HG03039 (cell line): ENCODE measurements around the gene RNF130.

ENCODE experiments used
- ATAC-seq: cut with Tn5 transposase; IDR thresholded peaks from one replicate; pipeline ENCODE4 v1.9.1; 2021; ENCODE audit warnings: mild to moderate bottlenecking, moderate library complexity; ENCODE audit not compliant: unreplicated experiment

The RNF130 gene

DNA sequence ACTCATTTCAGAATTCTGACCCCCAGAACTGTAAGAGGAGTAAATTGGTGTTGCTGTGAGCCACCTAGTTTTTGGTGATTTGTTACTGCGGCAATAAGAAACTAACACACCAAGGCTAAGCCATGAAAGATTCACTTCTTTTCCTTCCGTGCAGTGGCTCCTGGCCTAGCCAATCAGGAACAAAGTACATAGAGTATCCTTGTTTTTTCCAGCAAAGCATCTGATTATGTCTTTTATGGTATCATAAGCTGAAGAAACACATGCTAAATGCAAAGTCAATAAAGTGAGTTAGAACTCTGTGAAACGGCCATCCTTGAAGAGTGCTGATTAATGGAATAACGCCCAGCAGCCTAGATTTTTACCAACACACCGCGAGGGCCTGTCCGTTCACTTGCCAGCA lies 11.4 kb downstream of the RNF130 start:
- no peak for ATAC-seq

DNA sequence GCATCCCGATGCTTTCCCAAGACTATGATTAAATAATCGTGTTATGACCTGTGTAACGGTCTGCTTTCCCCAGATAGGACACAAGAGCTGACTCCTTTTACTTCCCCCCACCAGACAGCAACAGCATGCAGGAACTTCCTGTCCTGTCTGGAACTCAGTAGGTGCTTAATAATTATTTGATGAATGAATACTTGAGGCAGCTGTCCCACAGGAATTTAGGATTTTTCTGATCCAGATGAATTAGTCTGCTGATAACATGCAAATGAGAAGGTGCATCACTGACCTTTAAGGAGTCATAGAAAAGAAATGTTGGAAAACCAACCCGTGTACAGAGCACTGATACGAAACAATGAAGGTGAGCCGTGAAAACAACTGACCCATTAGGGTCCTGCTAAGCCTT lies 12.2 kb downstream of the RNF130 start:
- no peak for ATAC-seq

GRCh38 chr5:180056153-180056552 lies 15.4 kb downstream of the RNF130 start:
- ATAC-seq, result no peak

DNA sequence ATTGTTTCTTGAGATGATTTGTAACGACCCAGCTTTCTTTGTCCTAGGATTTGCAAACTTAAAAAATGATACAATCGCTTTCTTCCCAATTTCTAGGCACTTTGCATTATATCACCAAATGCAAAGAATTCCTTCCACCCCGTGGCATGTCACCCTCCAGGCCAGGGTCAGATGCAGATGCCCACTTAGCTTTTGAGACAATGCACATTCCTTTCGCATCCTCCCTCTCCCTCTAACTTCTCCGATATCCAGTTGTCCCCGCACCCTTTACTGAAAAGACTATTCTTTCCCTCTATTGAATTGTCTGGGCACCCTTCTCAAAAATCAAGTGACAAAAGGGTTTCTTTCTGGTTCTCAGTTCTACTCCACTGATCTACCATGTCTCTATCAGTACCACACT lies 17.3 kb downstream of the RNF130 start:
- no peak for ATAC-seq

DNA sequence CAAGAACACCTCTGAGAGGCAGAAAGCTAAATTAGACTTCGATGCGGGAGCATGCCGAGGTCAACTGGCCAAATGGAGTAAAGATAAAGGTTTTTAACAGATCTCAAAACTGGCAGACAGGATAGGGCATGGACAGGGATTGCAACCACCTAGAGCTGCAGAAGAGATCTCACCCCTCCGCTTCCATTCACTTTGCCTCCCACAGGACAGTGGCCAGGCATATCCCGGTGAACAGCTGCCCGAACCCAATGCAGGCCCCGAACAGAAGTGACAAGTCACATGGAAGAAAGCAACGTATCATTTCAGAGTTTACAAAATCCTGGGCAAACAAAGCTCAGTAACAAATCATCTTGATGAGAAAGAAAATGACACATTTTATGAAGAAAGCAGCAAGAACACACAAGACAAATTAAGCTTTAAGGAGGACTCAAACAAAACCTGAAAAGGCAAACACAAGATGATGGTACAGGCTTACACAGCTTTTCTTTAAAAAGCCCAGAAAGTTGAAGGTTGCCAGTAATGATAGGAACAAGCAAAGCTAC lies 18.4 kb downstream of the RNF130 start:
- no peak for ATAC-seq

DNA sequence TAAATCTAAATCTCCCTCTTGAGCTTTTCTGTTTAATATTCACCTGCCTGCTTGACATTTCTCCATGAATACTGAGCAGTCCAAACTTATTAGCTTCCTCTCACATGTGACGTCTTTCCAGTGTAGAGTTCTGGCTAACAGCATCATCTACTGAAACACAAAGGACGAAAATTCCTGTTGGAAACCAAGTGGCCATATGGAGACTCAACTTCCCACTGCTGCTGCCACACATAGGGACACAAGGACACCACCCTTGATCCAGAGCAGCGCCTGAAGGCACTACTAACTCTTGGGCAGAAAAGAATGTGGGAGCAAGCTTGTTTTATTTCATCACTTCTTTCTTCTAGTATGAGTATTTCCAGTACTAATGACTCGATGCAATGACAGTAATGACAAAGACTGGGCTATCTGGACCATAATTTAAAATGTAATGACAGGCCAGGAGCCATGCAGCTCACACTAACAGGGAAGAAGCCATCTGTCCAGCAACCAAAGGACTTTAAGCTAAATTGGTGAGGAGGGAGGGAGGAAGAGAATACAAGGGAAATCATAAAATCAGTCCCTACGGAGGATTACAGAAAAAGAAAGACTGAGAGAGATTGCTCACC lies 19.2 kb downstream of the RNF130 start:
- no peak for ATAC-seq

- ATAC-seq, result no peak
These were observed 21.2 kb downstream of the RNF130 start for GRCh38 chr5:180050121-180050940.

DNA sequence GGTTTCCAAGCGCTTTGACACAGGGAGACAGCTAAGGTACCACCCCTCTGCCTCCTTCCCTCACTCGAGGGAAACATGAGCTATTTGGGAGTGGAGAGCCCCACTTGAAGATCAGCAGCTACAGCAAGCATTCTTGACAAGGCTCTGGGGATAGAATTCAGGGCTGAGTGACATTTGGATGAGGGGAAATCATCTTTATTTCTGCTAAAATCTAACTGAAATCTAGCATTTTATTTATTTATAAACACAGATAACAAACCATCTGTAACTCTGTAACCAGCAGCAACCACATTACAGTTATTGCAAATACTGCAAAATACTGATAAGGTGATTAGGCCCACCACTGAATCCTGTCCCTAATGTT lies 22.4 kb downstream of the RNF130 start:
- no peak for ATAC-seq

- no peak for ATAC-seq
These were observed 23.9 kb downstream of the RNF130 start for GRCh38 chr5:180047667-180048066.

DNA sequence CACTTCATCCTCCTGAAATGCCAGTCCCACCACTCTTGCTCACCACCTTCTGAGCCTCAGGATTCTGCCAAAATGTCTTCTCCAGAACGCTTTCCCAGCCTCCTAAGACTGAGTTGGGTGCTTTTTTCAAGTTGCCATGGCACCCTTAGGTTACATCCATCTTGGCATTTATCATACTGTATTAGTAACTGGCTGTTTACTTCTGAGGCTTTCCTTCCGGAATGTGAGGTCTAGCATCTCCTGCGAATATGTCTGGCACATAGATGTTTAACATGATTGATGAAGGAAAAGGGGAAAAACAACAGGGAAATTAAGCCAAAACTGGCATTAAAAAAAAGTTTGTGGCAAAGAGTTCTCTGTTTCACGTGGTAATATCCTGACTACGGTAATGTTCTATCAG lies 24.9 kb downstream of the RNF130 start:
- ATAC-seq, result no peak

GRCh38 chr5:180045889-180046499 lies 25.6 kb downstream of the RNF130 start:
- no peak for ATAC-seq

- no peak for ATAC-seq
These were observed 28.2 kb downstream of the RNF130 start for GRCh38 chr5:180043377-180043776.

DNA sequence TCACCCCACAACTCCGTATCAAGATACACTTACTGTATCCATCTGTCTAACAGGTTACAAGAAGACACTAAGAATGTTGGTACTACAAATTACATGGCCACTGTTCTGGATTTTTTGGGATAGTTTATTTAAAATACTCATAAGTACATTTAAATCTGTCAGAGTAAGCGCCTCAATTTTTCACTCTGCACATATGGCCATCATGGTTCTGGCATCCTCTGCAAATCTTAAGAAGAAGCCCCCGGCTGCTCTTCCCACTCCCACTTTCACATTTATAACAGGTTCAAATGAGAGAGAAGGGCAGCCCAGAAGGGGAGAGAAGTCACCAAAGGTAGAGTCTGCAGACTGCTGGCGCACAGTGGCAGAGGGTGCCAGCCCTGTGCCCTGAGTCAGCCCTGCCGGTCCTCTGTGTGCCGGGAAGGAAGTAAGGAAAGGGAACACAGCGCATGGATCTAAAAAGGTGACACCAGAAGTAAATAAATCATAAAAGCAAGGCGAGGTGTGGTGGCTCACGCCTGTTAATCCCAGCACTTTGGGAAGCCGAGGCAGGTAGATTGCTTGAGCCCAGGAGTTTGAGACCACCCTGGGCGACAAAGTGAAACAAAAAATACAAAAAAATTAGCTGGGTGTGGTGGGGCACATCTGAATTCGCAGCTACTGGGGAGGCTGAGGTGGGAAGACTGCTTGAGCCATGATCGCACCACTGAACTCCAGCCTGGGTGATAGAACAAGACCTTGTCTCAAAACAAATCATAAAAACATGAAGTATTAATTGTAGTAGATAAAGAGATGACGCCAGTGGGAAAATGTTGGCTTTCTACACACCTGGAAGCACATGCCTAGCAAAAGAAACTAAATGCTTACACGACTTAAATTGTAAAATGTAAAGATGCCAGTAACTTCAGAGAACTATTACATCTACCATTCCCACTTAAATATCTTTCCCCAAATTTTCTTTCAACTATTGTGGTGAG lies 30.0 kb downstream of the RNF130 start:
- no peak for ATAC-seq

DNA sequence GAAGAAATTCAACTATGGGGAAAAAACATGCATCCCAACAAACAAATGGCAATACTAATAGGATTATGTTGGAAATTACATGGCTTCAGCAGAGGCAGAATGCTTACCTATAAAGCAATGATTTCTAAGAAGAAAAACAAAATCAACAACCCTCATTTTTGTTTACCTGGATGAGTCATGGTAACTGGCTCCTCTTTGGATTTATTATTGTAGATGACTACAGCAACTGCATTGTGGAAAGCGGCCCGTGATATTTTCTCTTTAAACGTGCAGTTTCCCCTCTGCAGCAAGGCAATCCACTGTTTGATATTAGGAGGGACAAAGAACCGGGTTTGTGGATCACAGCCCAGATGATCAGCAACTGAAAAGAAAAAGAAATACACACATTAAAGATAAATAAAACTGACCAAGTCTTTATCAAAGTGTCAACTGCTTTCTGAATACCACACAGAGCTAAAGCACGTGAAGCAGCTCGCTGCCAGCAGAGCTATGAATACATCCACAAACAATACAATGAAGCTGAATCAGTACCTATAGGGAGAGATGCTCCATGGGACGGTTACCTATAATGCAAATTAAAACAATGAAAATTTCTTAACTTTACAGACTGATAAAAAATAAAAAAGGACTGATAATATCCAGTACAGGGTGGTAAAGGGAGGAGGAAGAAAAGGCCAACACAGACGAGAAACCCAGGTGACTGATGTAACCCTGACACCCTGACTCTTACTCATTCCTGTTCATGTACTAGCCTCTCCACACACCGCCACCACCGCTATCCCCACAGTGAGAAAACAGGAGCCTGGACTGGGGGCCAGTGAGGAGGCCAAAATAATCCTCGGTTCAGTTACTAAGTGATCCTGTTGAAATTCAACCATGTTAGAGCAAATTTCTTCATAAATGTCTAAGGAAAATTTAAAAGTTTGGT lies 31.0 kb downstream of the RNF130 start:
- ATAC-seq, result no peak

DNA sequence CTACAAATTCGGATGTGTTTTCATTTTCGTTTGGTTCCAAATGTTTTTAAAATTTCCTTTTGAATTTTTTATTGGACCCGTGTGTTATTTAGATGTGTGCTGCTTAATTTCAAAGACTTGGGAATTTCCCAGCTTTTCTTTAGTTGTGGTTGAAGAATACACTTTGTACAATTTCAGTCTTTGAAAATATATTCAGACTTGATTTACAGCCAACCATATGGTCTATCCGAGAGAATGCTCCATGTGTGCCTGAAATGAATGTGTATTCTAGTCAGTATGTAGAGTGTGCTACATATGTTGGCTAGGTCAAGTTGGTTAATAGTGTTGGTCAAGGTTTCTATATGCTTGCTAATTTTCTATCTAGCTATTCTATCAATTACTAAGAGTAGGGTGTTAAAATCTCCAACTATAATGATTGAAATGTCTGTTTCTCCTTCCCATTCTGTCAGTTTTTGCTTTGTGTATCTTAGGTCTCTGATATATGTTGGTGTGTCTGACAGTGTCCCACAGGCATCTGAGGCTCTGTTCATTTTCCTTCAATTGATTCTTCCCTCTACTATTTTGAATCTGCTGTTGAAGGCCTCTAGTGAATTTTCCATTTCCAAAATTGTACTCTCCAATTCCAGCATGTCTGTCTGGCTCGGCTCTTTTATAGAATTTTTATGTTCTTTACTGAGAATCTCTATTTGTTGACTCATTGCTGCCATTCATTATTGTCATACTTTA lies 36.2 kb downstream of the RNF130 start:
- no peak for ATAC-seq

- ATAC-seq, result no peak
These were observed 37.0 kb downstream of the RNF130 start for GRCh38 chr5:180034564-180034963.

DNA sequence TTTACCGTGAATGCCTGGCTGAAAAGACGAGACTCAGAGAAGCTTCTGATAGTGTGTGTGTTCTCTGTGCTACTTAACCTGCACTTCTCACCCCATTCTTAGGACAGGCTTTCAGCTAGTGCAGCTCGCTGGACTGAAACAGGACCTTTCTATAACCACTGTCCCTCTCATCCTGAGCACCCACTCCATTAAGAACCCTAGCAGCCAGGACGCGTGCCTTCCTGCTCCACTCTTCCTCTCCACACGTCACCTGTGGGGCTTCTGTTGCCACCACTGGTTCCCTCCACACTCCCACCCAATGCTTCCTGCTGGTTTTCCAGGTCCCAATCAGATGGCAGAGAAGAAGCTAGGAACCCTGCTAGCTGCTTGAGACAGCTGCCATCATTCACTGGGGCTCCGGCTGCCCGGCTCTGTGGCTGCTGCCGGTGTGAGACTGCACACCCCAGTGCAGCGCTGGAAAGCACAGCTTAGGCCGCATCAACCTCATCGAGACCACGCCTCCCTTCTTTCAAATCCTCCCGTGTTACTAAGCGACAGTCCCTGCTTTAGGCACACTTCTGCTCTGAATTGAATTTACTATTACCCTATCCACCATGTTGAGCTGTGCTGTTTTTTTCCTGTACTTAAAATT lies 44.0 kb downstream of the RNF130 start:
- no peak for ATAC-seq

GRCh38 chr5:180026734-180027458 lies 44.7 kb downstream of the RNF130 start:
- no peak for ATAC-seq
